Myocyte (in vitro differentiated cells): ENCODE results near the gene MYO1C. TPM values are rescaled to one million over a fixed set of nuclear protein-coding genes. Genes with fewer than 3 reads are reported as not detected.
"Not testable (repeated sequence)": the region's sequence is repeated elsewhere in the genome, so short reads cannot be mapped to it uniquely, and the experiment has no call there.

ENCODE experiments used
- DNase-seq: peaks from one replicate; pipeline ENCODE4 v3.0.0-alpha.2; 2012; ENCODE audit warnings: low read depth
- polyA plus RNA-seq: library from polyadenylated mRNA; unstranded; fragments of >200 nt; gene quantifications from one replicate; pipeline ENCODE4 v1.2.1, GENCODE V29; 2012; ENCODE audit warnings: missing spikeins
- total RNA-seq: library from RNA; depleted of rRNA; stranded (reverse); fragments of >200 nt; gene quantifications from 2 replicates; pipeline ENCODE4 v1.2.3, GENCODE V29; 2014

Gene MYO1C, protein sequence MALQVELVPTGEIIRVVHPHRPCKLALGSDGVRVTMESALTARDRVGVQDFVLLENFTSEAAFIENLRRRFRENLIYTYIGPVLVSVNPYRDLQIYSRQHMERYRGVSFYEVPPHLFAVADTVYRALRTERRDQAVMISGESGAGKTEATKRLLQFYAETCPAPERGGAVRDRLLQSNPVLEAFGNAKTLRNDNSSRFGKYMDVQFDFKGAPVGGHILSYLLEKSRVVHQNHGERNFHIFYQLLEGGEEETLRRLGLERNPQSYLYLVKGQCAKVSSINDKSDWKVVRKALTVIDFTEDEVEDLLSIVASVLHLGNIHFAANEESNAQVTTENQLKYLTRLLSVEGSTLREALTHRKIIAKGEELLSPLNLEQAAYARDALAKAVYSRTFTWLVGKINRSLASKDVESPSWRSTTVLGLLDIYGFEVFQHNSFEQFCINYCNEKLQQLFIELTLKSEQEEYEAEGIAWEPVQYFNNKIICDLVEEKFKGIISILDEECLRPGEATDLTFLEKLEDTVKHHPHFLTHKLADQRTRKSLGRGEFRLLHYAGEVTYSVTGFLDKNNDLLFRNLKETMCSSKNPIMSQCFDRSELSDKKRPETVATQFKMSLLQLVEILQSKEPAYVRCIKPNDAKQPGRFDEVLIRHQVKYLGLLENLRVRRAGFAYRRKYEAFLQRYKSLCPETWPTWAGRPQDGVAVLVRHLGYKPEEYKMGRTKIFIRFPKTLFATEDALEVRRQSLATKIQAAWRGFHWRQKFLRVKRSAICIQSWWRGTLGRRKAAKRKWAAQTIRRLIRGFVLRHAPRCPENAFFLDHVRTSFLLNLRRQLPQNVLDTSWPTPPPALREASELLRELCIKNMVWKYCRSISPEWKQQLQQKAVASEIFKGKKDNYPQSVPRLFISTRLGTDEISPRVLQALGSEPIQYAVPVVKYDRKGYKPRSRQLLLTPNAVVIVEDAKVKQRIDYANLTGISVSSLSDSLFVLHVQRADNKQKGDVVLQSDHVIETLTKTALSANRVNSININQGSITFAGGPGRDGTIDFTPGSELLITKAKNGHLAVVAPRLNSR
- total RNA-seq = 122 and 125 TPM in 2 replicates
- polyA plus RNA-seq = 220 TPM

DNA sequence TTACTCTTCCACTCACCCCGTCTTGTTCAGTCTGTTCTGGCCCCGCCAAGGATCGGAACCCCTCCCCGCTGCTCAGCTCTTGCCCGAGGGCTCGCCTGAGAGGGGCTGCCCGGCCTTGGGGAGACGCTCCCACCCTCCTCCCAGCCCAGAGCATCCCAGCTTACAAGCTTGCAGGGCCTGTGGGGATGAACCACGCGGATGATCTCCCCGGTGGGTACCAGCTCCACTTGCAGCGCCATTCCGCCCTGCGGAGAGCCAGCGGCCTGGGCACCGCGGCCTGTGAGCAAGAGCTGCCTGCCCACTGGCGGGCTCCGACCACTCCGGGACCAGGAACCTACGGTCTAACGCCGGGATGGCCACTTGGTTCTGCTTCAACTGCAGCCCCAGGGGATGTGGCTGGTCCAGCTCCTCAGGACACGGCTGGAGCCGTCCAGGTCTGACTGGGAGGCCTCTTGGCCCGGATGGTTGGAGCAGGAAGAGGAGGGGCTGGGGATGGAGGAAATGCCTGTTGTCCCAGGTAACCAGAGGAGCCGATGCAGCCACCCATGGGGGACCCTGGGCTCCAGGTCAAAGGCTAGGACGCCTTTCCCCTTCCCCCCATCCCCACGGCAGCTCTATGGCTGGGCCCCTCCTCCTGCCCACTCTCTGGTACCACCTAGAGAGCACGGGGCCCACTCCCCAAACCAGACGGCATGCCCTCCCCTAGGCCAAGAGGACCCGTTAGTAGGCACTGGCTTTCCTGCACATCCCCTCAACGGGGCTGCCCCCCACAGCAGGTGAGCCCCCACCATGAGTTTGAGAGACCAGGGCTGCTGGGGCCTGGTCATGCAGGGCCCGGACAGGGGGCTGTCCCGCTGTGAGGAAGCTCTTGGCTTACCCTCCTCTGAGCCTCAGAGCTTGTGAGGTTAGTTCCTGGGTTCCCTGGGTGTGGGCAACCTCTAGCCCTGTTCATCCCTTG is at the start of gene MYO1C:
MYO1C (minus strand) TSS at position 438 of the 958 bp plus-strand sequence; CDS start at position 239, 199 bp downstream.
- DNase-seq = no peak

DNA sequence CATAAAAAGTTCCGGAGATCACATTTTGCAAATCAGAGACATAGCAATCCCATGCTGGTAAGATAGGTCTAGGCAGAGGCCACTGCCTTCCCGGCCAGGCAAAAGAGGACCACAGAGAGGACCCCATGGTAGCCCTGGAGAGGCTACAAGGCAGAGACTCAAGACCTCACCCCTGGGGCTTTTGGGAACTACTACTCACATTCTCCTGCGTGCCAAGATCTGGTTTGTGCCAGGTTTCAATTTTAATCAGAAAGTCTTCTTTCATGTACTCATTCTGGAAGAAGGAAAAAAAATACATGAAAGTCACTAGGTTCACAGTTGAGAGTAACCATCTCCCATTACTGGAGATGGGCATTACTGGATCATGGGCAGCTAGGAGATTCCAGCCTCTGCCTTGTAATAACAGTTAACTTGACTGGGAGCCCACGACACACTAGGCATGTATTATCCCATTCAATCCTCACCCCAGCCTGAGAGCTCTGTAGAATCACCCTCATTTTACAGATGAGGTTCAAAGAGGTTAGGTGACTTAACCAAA is 49.0 kb upstream of the MYO1C start:
- no peak for DNase-seq

DNA sequence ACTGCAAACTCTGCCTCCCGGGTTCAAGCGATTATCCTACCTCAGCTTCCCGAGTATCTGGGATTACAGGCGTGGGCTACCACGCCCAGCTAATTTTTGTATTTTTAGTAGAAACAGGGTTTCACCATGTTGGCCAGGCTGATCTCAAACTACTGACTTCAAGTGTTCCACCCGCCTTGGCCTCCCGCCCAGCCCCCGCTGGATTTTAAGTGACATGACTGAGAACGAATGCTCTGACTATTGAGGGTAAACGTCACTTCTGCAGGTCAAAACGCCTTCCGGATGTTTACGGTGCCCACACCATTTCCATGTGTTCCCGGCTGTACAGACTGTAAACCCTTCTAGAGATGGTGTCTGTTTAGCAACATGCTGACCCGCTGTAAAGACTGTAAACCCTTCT is 47.3 kb upstream of the MYO1C start:
- no peak for DNase-seq

DNA sequence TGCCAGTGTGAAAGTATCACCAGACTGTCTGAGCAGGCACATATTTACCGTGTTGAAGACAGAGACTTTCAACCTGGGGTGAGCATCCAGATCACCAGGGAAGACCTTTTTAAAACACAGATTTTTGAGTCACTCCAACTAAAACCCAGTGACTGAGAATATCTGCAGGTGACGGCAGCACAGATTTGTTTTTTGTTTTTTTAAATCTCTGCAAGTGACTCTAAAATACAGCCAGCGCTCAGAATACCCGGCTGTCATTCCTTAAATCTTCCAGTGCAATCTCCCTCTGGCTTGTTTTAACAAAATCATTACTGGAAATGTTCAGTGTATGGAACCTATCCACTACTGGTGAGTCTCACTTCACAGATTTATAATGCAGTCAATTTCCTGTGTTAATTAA is 43.3 kb upstream of the MYO1C start:
- DNase-seq = no peak

DNA sequence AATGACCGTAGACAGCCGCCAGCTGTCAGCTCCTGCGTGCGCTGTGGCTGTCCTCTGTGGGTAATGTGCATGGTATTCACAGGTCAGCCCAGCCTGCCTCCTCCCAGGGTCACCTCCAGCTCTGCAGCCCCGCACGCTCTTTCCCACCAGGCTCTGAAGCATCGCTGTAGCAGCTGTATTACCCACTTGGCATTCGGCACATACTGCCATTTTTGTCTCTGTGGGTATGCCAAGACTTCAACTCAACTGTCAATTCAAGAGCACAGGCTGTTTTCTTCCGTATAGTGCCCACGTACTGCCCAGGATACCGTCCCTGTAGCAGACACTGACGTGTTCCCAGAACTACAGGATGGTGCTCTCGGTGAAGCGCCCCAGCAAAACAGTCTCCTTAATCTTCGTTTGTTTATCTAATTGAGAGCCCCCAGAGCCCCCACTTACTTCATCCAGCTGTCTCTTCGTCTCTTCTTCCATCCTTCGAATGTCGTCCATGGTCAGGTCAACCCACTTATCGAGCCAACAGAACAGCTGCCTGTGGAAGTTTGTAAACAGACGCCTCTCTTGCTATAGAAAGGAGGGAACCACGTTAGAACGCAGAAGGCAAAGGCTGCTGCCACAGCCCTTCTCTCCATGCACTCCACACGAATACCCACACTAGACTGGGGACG is 41.3 kb upstream of the MYO1C start:
- peak; percentile 49 for DNase-seq

DNA sequence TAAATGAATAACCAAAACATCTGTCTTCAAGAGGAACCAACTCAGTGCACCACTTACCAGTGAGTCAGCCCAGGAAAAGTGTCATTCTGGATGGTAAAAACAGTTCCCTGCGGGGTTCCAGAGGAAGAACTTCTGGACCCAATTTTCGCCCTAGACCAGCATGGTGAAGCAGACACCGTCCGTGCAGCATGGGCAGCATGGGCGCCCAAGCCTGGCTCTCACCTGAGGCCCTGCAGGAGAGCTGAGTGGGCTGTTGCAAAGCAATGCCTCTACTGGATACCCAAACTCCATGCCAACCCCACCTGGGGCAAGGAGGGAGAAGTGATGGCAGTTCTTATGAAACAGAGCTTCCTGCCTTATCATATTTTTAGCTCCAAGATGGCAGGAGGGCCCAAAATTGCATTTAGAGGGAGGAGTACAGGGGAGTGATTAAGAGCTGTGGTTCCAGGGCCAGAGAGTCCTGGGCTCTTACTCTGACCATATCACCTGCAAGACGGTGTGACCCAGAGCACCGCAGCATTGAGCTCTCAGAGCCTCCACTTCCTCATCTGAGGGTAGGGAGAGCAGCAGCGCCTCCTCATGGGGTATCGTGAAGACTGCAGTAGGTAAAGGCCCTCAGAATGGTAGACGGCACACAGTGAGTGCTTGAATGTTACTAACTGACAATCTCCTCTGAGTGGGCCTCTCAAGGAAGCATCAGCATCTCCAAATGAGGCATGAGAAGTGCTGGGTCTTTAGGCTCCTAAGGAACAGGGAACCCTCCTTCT is 40.5 kb upstream of the MYO1C start:
- peak; percentile 35 for DNase-seq

DNA sequence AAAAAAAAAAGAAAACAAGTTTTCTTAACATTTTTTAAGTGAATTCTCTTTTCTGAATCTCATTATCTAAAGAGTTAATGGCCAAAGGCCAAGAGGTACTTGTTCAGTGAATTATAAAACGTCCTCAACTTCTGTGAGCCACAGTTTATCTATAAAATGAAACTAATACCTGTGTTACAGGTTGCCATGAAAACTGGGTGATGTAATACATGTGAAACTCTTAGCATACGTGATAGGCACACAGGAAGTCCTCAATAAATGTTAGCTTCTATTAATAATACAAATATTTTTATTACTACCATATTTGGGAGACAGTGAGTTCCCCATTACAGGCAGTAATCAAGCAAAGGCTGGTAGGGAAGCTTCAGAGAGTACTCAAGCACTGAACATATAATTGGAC is 37.4 kb upstream of the MYO1C start:
- DNase-seq = no peak

DNA sequence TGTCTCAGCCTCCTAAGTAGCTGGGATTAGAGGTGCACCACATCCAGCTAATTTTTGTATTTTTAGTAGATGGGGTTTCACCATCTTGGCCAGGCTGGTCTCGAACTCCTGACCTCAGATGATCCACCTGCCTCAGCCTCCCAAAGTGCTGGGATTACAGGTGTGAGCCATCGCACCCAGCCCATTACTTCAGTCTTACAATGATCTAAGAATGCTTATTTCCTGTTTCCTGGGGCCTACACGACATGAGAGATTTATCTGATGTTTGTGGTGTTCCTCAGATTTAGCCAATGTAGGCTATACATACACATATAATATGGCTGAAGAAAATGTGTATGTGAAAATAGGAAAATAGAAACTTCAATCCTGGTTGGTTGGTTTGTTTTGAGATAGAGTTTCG is 34.4 kb upstream of the MYO1C start:
- not testable (repeated sequence) for DNase-seq

DNA sequence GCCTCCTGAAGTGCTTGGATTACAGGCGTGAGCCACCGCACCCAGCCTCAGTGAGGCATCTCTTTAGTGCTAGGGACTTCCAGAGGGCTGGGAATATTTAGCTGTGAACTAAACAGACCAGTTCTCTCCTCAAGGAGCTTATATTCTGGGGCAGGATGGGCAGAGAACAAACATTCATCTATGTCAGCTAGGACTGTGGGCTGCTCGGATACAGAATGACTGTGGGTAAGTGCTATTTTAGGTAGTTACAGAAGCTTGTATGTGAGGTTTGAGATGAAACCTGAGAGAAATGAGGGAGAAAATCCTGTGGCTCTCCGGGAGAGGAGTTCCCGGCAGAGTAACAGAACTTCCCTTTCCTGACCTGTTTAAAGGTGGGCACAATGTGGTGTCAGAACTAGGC is 30.1 kb upstream of the MYO1C start:
- peak; percentile 67 for DNase-seq

DNA sequence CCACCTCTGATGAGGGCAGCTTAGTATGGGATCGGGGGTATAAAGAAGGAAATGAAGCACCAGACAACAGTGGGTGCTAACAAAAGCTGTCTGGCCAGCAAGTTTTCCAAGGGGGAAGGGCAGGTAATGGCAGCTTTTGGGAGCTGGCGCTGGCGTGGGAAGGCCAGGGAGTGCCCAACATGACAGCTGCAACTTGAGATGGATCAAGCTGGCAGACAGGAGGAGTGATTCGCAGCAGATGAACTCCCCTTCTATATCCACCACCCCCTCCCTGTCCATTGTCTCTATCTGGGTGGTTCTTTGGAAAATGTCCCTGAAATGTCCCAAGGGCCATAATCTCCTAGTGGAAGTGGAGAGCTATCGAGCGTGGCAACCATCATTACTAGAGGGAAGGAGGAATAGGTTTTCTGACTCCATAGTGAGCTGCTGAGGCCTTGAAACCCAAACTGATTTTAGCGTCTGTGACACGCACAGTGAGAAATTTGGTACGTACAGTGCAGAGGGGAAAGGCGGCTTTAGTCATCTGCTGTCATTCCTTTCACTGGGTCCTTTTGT is 28.7 kb upstream of the MYO1C start:
- DNase-seq = peak; percentile 96

DNA sequence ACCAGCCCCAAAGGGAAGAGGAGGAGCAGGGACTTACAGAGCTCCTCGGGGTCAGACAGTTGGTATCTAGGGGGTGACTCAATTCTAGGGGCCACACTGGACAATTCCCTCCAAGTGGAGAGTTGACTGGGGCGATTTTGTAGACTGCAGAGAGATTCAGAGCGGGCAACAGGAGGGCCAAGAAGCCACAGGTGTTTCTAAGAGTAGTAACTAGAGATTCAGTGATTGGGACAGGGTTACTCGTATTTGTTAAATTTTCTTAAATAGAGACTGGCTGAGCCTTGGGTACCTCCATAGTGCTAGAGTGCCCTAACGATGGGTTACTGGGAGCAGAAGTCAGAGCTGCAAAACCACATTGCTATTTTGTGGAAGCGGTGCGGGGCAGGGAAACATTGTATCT is 27.2 kb upstream of the MYO1C start:
- no peak for DNase-seq

DNA sequence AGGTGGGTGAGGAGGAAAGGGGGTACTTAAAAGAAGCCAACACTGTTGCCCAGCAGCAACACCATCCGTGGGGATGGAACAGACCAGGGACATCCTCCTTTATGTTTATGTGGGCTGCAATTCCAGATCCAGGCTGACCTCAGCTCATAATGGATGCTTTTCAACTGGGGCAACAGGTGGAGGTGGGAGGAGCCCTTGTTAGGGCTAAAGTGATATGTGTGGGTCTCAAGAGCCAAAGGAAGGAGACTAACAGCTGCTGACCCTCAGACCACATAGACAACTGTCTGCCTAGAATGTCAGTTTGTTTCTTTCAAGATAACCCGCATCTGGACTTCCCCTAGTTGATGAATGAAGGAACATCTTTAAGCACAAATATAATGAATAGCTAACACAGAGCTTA is 25.9 kb upstream of the MYO1C start:
- peak; percentile 90 for DNase-seq

DNA sequence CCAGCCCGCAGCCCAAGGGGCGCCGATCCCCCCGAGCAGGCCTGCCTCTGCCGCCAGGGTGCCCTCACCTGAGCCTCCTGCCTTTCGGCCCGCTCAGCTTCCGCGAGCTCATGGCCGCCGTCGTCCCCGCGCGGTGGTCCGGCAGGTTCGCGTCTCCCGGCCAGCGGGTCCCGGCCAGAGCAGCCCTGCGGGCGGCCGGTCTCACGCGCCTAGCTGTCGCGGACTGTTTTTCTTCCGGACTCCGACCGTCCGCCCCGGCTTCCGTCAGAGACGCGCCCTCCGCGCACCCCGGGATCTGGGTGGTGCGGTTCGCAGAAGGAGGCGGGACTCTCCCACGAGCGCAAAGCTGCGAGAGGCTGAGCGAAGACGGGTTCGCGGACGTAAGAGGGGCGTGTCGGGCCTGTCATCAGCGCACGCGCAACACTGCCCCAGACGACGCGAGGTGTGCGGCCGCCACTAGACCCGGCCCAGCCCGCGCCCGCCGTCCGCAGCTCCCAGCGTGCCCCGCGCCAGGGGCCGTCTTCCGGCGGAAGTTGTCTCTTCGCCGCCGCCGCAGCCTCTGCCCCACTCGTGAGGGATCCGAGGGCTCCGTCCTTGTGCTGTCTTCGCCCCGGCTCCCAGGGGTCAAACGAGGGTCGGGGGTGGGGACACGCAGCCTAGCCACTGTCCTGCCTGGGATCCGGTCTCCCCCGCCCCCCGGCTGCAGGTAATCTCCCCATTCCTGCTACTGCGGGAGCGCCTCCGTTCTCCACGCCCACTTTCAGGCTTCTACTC is 24.1 kb upstream of the MYO1C start, which contains the start of gene INPP5K:
INPP5K (minus strand) TSS at position 225 of the 774 bp plus-strand sequence; CDS start at position 112, 113 bp downstream.
- peak; percentile 98 for DNase-seq

DNA sequence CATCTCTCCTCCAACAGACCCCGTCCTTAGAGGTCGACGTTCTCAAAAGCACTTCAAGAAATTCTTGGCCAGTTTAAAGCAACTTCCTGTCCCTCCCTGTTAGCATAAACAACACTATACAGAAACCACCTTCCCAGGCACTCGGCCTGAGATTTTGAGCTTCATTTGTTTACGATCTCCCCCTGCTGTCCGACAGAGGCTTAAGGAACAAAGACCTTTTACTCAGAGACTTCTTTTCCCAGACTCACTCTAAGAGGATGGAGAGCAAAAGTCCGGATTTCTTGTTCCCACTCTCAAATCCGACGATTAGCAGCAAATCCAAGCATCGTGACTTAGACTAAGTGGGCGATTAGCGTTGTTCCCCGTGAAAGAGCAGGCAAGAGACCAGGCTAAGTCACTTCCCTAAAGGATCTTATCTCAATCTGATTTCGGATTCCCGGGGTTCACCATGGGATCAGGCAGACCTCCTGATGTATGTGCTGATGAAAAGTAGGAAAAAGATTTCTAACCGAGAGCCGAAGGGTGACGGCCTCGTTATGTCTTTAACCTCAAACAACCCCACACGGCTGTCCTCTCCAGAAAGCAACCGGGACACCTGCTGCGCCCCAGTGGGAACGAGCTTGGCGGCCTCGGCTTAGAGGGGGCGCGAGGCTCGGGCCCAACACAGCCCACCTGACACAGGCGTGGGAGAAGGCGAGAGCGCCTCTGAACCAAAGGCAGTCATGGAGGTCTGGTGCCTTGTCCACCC is 23.3 kb upstream of the MYO1C start:
- peak; percentile 81 for DNase-seq

DNA sequence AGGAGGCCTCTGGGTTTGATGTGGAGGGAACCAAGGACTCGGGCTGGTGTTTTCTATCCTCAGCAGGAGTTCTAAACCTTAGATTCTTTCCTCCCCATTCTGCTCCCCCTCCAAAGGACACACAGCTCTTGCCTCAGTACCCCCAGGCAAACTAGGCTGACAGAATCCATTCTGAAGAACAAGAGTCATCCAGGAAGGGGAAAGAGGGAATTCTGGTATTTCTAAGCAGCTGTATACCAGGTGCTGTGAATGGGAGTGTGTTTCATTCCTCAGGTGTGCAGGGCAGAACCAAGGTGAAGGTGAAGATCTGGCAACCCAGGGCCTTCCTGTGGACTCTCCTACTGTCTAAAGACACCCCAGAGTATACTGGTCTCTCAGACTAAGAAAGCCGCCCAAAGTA is 19.9 kb upstream of the MYO1C start:
- DNase-seq = no peak

DNA sequence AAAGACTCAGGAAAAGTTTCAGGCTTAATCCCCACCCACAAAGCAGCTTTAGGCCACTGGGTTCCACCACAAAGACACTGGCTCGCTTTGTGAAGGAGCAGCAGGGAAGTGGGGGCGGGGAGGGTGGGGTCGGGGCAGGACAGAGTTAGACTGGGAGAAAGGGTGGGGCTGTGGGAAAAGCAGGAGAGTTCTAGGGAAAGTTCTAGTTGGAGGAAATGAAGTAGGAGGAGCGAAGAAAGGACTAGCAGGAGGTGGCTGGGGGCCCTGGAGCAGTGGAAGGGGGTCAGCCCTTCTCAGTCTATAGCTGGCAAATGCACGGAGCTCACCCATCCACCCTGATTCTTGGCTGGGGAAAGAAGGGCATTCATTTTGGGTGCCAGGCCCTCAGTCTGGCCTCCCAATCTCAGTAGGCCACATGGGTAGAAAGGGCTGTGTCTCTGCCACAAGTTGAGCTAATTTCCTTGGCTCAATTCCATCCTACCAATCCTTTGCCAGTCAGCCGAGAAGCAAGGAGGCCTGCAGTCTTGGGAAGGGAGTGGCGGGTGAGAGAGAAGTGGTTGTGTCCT is 19.4 kb upstream of the MYO1C start:
- peak; percentile 66 for DNase-seq

DNA sequence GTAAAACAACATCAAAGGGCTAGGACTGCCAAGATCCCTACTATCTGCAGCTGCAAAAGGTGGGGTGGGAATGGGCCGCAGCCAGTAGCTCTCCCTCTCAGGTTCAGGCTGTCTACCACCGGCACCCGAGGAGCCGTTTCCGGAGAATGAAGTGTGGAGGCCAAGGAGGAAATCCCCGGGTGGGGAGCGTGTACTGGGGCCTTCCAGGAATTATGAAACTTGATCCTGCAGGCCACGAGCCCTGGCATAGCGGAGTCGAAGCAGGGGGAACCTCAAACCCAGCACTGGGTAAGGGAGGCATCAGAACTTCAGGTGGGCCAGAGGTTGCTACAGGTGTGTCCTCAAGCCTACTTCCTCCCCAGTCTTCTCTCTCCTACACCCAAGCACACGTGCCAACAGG is 18.8 kb upstream of the MYO1C start:
- DNase-seq = no peak
